PC-3 (cell line): ENCODE measurements around the gene KCNG2. TPM values are rescaled to one million over a fixed set of nuclear protein-coding genes. Genes with fewer than 3 reads are reported as not detected.

Experiments used
- ATAC-seq: fragments of 200-7000 bp; cut with Tn5 transposase; 2 replicates; pipeline ENCODE4 v1.9.1; 2020; ENCODE audit warnings: mild to moderate bottlenecking, moderate library complexity
- BruUV-seq: library from RNA; stranded (reverse); fragments of 400-500 nt; replicated peaks from 2 replicates; lab custom pipeline; 2021; lab: Mats Ljungman, UMichigan
- CTCF ChIA-PET: fragments of 300-600 bp; sonication (Branson Sonifier 250); formaldehyde crosslinking; loops from one replicate; lab custom pipeline; 2022; ENCODE audit warnings: antibody characterized with exemption; lab: Charles Lee
- POLR2A ChIA-PET: fragments of 300-600 bp; sonication (Branson Sonifier 250); formaldehyde crosslinking; loops from one replicate; lab custom pipeline; 2022; ENCODE audit warnings: antibody characterized with exemption; ENCODE audit not compliant: unreplicated experiment; lab: Charles Lee
- DNase-seq: peaks from one replicate; pipeline ENCODE4 v3.0.0-alpha.2; 2015
- H2AFZ ChIP-seq: fragments of 300-600 bp; sonication (generic); 2 replicates; pipeline ENCODE4 v1.6.0; 2016; ENCODE audit warnings: antibody characterized with exemption, low read length
- H3F3A ChIP-seq: fragments of 300-600 bp; sonication (generic); one replicate; pipeline ENCODE4 v1.6.0; 2017; ENCODE audit warnings: antibody characterized with exemption, low read length, control low read depth, mild to moderate bottlenecking; ENCODE audit not compliant: unreplicated experiment
- H3K27ac ChIP-seq: fragments of 300-600 bp; sonication (generic); 2 replicates; pipeline ENCODE4 v1.5.1; 2016; ENCODE audit warnings: mild to moderate bottlenecking, low read length
- H3K27me3 ChIP-seq: fragments of 300-600 bp; sonication (generic); 2 replicates; pipeline ENCODE4 v1.6.1; 2016; ENCODE audit warnings: low read length, mixed read lengths
- H3K36me3 ChIP-seq: fragments of 300-600 bp; sonication (generic); 2 replicates; pipeline ENCODE4 v1.6.1; 2016; ENCODE audit warnings: low read depth, mixed run types, low read length, mixed read lengths
- H3K4me1 ChIP-seq: fragments of 300-600 bp; sonication (generic); 2 replicates; pipeline ENCODE4 v1.5.1; 2016; ENCODE audit warnings: low read length; ENCODE audit not compliant: insufficient read depth
- H3K4me2 ChIP-seq: fragments of 300-600 bp; sonication (generic); 2 replicates; pipeline ENCODE4 v1.6.0; 2016; ENCODE audit warnings: low read length
- H3K4me3 ChIP-seq: fragments of 300-600 bp; sonication (generic); 2 replicates; pipeline ENCODE4 v1.5.1; 2016; ENCODE audit warnings: mild to moderate bottlenecking, low read length, mixed read lengths
- H3K79me2 ChIP-seq: fragments of 300-600 bp; sonication (generic); 2 replicates; pipeline ENCODE4 v1.6.1; 2017; ENCODE audit warnings: low read length, mixed read lengths
- H3K9ac ChIP-seq: fragments of 300-600 bp; sonication (generic); 2 replicates; pipeline ENCODE4 v1.6.0; 2016; ENCODE audit warnings: mild to moderate bottlenecking, low read length
- H3K9me2 ChIP-seq: fragments of 300-600 bp; sonication (generic); replicated peaks from 2 replicates; pipeline ENCODE4 v1.6.1; 2016; ENCODE audit warnings: mixed run types, low read length, mixed read lengths
- H3K9me3 ChIP-seq: fragments of 300-600 bp; sonication (generic); 2 replicates; pipeline ENCODE4 v1.6.1; 2016; ENCODE audit warnings: low read length, mixed read lengths
- H4K20me1 ChIP-seq: fragments of 300-600 bp; sonication (generic); 2 replicates; pipeline ENCODE4 v1.6.1; 2016; ENCODE audit warnings: low read length, mixed read lengths
- CTCF ChIP-seq: fragments of 300-600 bp; sonication (generic); conservative IDR thresholded peaks from 2 replicates; pipeline ENCODE4 v1.5.1; 2017; ENCODE audit warnings: antibody characterized with exemption, low read depth, mild to moderate bottlenecking, low read length
- EZH2 ChIP-seq: fragments of 300-600 bp; sonication (generic); IDR thresholded peaks from one replicate; pipeline ENCODE4 v1.6.1; 2017; ENCODE audit warnings: antibody characterized with exemption, mild to moderate bottlenecking, low read length; ENCODE audit not compliant: unreplicated experiment
- EZH2phosphoT487 ChIP-seq: fragments of 300-600 bp; sonication (generic); IDR thresholded peaks from 2 replicates; pipeline ENCODE4 v1.6.1; 2018; ENCODE audit warnings: mild to moderate bottlenecking, antibody characterized with exemption, low read length, borderline replicate concordance
- intact Hi-C: fragments of 100-400 bp; cut with micrococcal nuclease; formaldehyde crosslinking; loops from 2 replicates; pipeline ENCODE4 v1.9.0; 2023
- total RNA-seq: library from RNA; depleted of rRNA; stranded (reverse); fragments of >200 nt; gene quantifications from 2 replicates; pipeline ENCODE4 v1.2.3, GENCODE V29; 2014

The KCNG2 gene
- total RNA-seq, 1 experiment from 2014 or later = not detected

- Histone ChIP-seq H3K4me2 (peak overlapping the region; percentile 79), H3K9me3 (no peaks in the 10 kb centered on the region), H3F3A (no peaks in the 10 kb centered on the region), H4K20me1 (no peaks in the 10 kb centered on the region), H3K27ac (no peak overlapping the region), H3K9ac (no peak overlapping the region), H3K4me3 (peak overlapping the region; percentile 39; the same call in 1 of the 2 replicates), H3K9me2 (no peaks in the 10 kb centered on the region), H3K4me1 (peaks cover 13% of the 10 kb centered on the region; the same call in 1 of the 2 replicates), H3K79me2 (no peaks in the 10 kb centered on the region), H2AFZ (peak overlapping the region; percentile 52; the same call in 1 of the 2 replicates), H3K27me3 (no peaks in the 10 kb centered on the region; the same call in 1 of the 2 replicates), H3K36me3 (no peaks in the 10 kb centered on the region)
- intact Hi-C loops = no loop called here
- ATAC-seq = peak; percentile 68
- DNase-seq = peak; percentile 67
- ChIA-PET POLR2A (no interaction called here), CTCF (interaction anchor here (0.7 kb wide), 1 partner anchor 443 kb away, joined by 3 read pairs; no protein-coding TSS in a partner anchor)
- no TSS peak for BruUV-seq
- TF ChIP-seq CTCF (no peak), EZH2 (no peak), EZH2phosphoT487 (no peak)
Observed at GRCh38 chr18:79790996-79791972, 6.5 kb upstream of the KCNG2 start.

GRCh38 chr18:79792096-79792987 lies 5.4 kb upstream of the KCNG2 start:
- ATAC-seq (no peak), DNase-seq (no peak)
- POLR2A ChIA-PET = no interaction called here
- no peak for TF ChIP-seq CTCF
- TF ChIP-seq EZH2 = no peak
- TF ChIP-seq EZH2phosphoT487 = no peak
- CTCF ChIA-PET = no interaction called here
- Histone ChIP-seq H3K9ac (no peak overlapping the region), H3F3A (no peaks in the 10 kb centered on the region), H4K20me1 (no peaks in the 10 kb centered on the region), H3K27me3 (no peaks in the 10 kb centered on the region; the same call in 1 of the 2 replicates), H3K27ac (no peak overlapping the region), H3K9me2 (no peaks in the 10 kb centered on the region), H3K4me2 (peak overlapping the region; percentile 79), H2AFZ (peak overlapping the region; percentile 52; the same call in 1 of the 2 replicates), H3K79me2 (no peaks in the 10 kb centered on the region), H3K9me3 (no peaks in the 10 kb centered on the region), H3K4me3 (no peak overlapping the region), H3K36me3 (no peaks in the 10 kb centered on the region), H3K4me1 (peaks cover 13% of the 10 kb centered on the region; the same call in 1 of the 2 replicates)
- intact Hi-C loops = no loop called here
- no TSS peak for BruUV-seq
